ENCODE measurements around the gene TOX2. TPM values are rescaled to one million over a fixed set of nuclear protein-coding genes. Genes with fewer than 3 reads are reported as not detected.

The TOX2 gene
- total RNA-seq, 3 donors from 2014 or later (not counting 1 experiment from before 2014, with no cell fraction given): 0.93 to 1.8 (median 1.2) TPM

DNA sequence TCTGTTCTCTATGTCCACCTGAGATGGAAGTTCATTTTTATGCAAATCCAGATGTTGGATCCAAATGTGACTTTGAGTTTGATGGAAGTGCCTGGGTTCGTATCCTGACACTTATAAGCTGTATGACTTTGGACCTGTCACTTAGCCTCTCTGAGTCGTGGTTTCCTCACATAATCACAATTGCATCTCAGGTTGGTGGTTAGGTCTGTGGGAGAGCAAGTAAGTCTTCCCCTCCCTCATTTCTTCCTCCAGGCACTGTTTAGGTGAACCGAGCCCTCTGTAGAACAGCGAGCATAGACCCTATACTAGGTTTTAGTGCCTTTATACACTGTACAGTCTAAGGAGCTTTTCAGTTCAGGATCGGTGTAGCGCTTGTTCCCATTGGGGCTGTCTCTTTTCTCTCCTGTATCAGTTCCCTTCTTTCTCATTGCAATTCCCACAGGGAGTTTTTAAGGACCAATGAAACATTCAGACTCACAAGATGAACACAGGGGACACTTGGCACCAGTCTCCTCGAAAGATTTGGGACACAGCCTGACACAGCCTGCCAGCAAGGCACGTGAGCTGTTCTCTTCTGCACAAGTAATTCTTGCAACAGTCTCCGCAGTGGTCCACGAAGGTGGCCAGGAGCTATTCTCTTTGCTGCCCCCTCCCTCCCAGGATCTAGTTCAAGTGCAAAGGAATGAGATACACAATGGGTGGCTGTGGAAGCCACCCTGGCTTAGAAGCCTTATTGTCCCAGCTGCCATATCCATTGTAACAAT is 11.8 kb downstream of the TOX2 start:
- no peak overlapping the region for H3K27ac ChIP-seq (ENCODE audit: low read length)
- no peak overlapping the region for H3K4me3 ChIP-seq (ENCODE audit: low read length)
- peaks cover 43 to 44% of the 10 kb centered on the region in 2 donors for H3K4me1 Mint-ChIP-seq
- no peaks in the 10 kb centered on the region for H3K9me3 Mint-ChIP-seq
- H3K36me3 Mint-ChIP-seq: no peaks in the 10 kb centered on the region
- no peak overlapping the region for H3K27ac Mint-ChIP-seq
- peak overlapping the region; percentile 61 for H3K4me3 Mint-ChIP-seq
- DNase-seq: no peak
- no peak for TF ChIP-seq CTCF (IDR thresholded peaks at IDR 0.05)
- peaks cover 63 to 85% of the 10 kb centered on the region in 2 donors for H3K27me3 Mint-ChIP-seq (ENCODE audit: low read depth in 2 of 2)
- H3K9me3 ChIP-seq (ENCODE audit: control insufficient read depth, insufficient read depth, low read length): no peaks in the 10 kb centered on the region
- no peak for ATAC-seq
- WGBS (ENCODE audit: insufficient coverage): 71% methylated on average over 8 of the region's 10 CpGs
- H3K4me1 ChIP-seq (ENCODE audit: control insufficient read depth, insufficient read depth, low read length): peaks cover 37% of the 10 kb centered on the region
- intact Hi-C loops (cut with micrococcal nuclease): no loop called here
- H3K27me3 ChIP-seq (ENCODE audit: control insufficient read depth, insufficient read depth, low read length): peaks cover 29% of the 10 kb centered on the region
- no peaks in the 10 kb centered on the region for H3K36me3 ChIP-seq (ENCODE audit: control insufficient read depth, insufficient read depth, low read length)

DNA sequence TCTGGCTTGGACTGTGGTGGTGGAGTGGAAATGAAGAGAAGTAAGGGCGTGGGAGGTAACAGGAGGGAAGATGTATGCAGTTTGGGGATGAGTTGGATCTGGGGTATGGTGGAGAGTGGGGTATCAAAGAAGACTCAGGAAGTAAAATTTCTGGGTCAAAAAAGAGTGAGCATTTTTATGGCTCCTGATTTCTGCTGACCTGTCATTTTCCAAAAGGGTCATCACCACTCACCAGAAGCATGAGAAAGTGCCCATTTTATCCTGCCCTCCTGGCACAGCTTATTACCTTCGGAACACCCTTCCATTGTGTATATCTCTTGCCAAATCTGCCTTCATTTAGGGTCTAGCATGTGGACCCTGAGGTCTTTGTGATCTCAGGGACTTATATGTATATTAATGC is 17.3 kb downstream of the TOX2 start:
- no peak overlapping the region for H3K27ac ChIP-seq (ENCODE audit: low read length)
- H3K4me1 Mint-ChIP-seq: peaks cover under 1 to 12% of the 10 kb centered on the region in 2 donors
- WGBS (ENCODE audit: insufficient coverage): 98% methylated on average over 2 of the region's 2 CpGs
- H3K27ac Mint-ChIP-seq: no peak overlapping the region
- no peak for TF ChIP-seq CTCF (IDR thresholded peaks at IDR 0.05)
- DNase-seq: no peak
- H3K36me3 Mint-ChIP-seq: no peaks in the 10 kb centered on the region
- H3K27me3 Mint-ChIP-seq (ENCODE audit: low read depth in 2 of 2): peaks cover 65 to 67% of the 10 kb centered on the region in 2 donors
- intact Hi-C loops (cut with micrococcal nuclease): no loop called here
- H3K4me3 Mint-ChIP-seq: no peak overlapping the region
- H3K36me3 ChIP-seq (ENCODE audit: control insufficient read depth, insufficient read depth, low read length): no peaks in the 10 kb centered on the region
- peaks cover 3% of the 10 kb centered on the region for H3K27me3 ChIP-seq (ENCODE audit: control insufficient read depth, insufficient read depth, low read length)
- H3K4me3 ChIP-seq (ENCODE audit: low read length): no peak overlapping the region
- H3K4me1 ChIP-seq (ENCODE audit: control insufficient read depth, insufficient read depth, low read length): no peaks in the 10 kb centered on the region
- H3K9me3 Mint-ChIP-seq: no peaks in the 10 kb centered on the region
- H3K9me3 ChIP-seq (ENCODE audit: control insufficient read depth, insufficient read depth, low read length): no peaks in the 10 kb centered on the region
- no peak for ATAC-seq

DNA sequence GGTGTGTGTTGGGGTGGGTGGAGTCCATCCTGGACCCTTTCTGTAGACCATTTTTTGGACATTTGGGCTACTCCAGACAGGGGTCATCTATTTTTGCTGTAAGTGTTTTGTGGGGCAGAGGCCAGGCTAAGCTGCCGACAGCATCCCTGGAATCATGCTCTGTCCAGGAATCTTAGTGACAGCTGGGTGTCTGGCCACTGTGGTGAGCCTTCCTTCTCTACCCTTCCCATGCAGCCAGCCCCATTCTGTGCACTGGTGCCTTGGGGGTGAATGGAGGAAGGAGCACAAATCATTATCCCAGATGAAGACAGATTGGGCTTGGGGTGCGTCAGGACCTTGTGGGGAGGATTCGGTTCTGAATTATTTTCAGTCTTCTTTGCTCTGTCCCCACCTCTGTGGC is 20.2 kb downstream of the TOX2 start:
- DNase-seq: no peak
- Histone ChIP-seq H3K36me3 (ENCODE audit: control insufficient read depth, insufficient read depth, low read length) (no peaks in the 10 kb centered on the region), H3K27me3 (ENCODE audit: control insufficient read depth, insufficient read depth, low read length) (peaks cover 10% of the 10 kb centered on the region), H3K4me1 (ENCODE audit: control insufficient read depth, insufficient read depth, low read length) (peaks cover 16% of the 10 kb centered on the region), H3K9me3 (ENCODE audit: control insufficient read depth, insufficient read depth, low read length) (no peaks in the 10 kb centered on the region), H3K27ac (ENCODE audit: low read length) (no peak overlapping the region), H3K4me3 (ENCODE audit: low read length) (no peak overlapping the region)
- no peak overlapping the region for H3K27ac Mint-ChIP-seq
- H3K4me1 Mint-ChIP-seq: peaks cover 0 to 8% of the 10 kb centered on the region in 2 donors
- 97% methylated on average over 3 of the region's 3 CpGs for WGBS (ENCODE audit: insufficient coverage)
- no peak for TF ChIP-seq CTCF (IDR thresholded peaks at IDR 0.05)
- H3K4me3 Mint-ChIP-seq: no peak overlapping the region
- peaks cover 54 to 75% of the 10 kb centered on the region in 2 donors for H3K27me3 Mint-ChIP-seq (ENCODE audit: low read depth in 2 of 2)
- H3K9me3 Mint-ChIP-seq: no peaks in the 10 kb centered on the region
- peak in 1 of 3 donors; percentile 27 for ATAC-seq
- no peaks in the 10 kb centered on the region for H3K36me3 Mint-ChIP-seq
- intact Hi-C loops (cut with micrococcal nuclease): no loop called here
